SK-N-SH treated with all-trans-retinoic acid at 6 μM for 48 hours (cell line): ENCODE results near the gene PRKAG1.

Experiments
- ATAC-seq: fragments of 200-7000 bp; cut with Tn5 transposase; 3 replicates; pipeline ENCODE4 v1.9.1; 2020; ENCODE audit warnings: mild to moderate bottlenecking, moderate library complexity
- ARNTL ChIP-seq: fragments of 450-650 bp; formaldehyde crosslinking; IDR thresholded peaks from 2 replicates; pipeline ENCODE4 v1.5.0; 2020; ENCODE audit warnings: low read depth, mild to moderate bottlenecking, moderate library complexity, borderline replicate concordance
- BACH2 ChIP-seq: fragments of 250-450 bp; sonication (Bioruptor Pico); IDR thresholded peaks from 2 replicates; pipeline ENCODE4 v1.9.0; 2021; ENCODE audit warnings: mild to moderate bottlenecking, borderline replicate concordance
- CREB5 ChIP-seq: fragments of 250-450 bp; sonication (Bioruptor Pico); IDR thresholded peaks from 2 replicates; pipeline ENCODE4 v1.5.1; 2020; ENCODE audit warnings: low read depth, mild to moderate bottlenecking, moderate library complexity
- CSDC2 ChIP-seq: fragments of 250-450 bp; sonication (Bioruptor Pico); IDR thresholded peaks from 2 replicates; pipeline ENCODE4 v1.5.0; 2020; ENCODE audit warnings: mild to moderate bottlenecking, moderate library complexity
- ESRRG ChIP-seq: fragments of 250-450 bp; sonication (Bioruptor Pico); IDR thresholded peaks from 2 replicates; pipeline ENCODE4 v1.6.1; 2021; ENCODE audit warnings: mild to moderate bottlenecking
- GLIS3 ChIP-seq: fragments of 250-450 bp; sonication (Bioruptor Pico); IDR thresholded peaks from 2 replicates; pipeline ENCODE4 v1.5.0; 2020; ENCODE audit warnings: mild to moderate bottlenecking, moderate library complexity
- ISL1 ChIP-seq: fragments of 250-450 bp; sonication (Bioruptor Pico); IDR thresholded peaks from 2 replicates; pipeline ENCODE4 v2.1.2; 2022; ENCODE audit warnings: mild to moderate bottlenecking, moderate library complexity
- OSR1 ChIP-seq: fragments of 250-450 bp; sonication (Bioruptor Pico); IDR thresholded peaks from 2 replicates; pipeline ENCODE4 v1.8.0; 2022; ENCODE audit warnings: moderate library complexity, mild to moderate bottlenecking, inconsistent platforms
- PPARA ChIP-seq: fragments of 250-450 bp; sonication (Bioruptor Pico); IDR thresholded peaks from 2 replicates; pipeline ENCODE4 v1.5.0; 2020; ENCODE audit warnings: mild to moderate bottlenecking, borderline replicate concordance
- RARB ChIP-seq: fragments of 250-450 bp; sonication (Bioruptor Pico); IDR thresholded peaks from 2 replicates; pipeline ENCODE4 v1.8.0; 2021; ENCODE audit warnings: mild to moderate bottlenecking, moderate library complexity
- SNAI2 ChIP-seq: fragments of 250-450 bp; sonication (Bioruptor Pico); IDR thresholded peaks from 2 replicates; pipeline ENCODE4 v1.5.0; 2020; ENCODE audit warnings: mild to moderate bottlenecking, moderate library complexity
- TCF4 ChIP-seq: fragments of 250-450 bp; sonication (Bioruptor Pico); IDR thresholded peaks from 2 replicates; pipeline ENCODE4 v1.8.0; 2021; ENCODE audit warnings: mild to moderate bottlenecking, moderate library complexity, borderline replicate concordance
- TOX ChIP-seq: fragments of 250-450 bp; sonication (Bioruptor Pico); IDR thresholded peaks from 2 replicates; pipeline ENCODE4 v1.8.0; 2021; ENCODE audit warnings: mild to moderate bottlenecking, moderate library complexity, borderline replicate concordance
- TSHZ2 ChIP-seq: fragments of 250-450 bp; sonication (Bioruptor Pico); IDR thresholded peaks from 2 replicates; pipeline ENCODE4 v1.5.0; 2020; ENCODE audit warnings: mild to moderate bottlenecking, moderate library complexity
- ZC3H10 ChIP-seq: fragments of 250-450 bp; sonication (Bioruptor Pico); IDR thresholded peaks from 2 replicates; pipeline ENCODE4 v1.5.1; 2021; ENCODE audit warnings: mild to moderate bottlenecking, moderate library complexity
- ZFP3 ChIP-seq: fragments of 250-450 bp; sonication (Bioruptor Pico); IDR thresholded peaks from 2 replicates; pipeline ENCODE4 v1.5.0; 2020; ENCODE audit warnings: mild to moderate bottlenecking, moderate library complexity
- ZFP30 ChIP-seq: fragments of 450-650 bp; formaldehyde crosslinking; IDR thresholded peaks from 2 replicates; pipeline ENCODE4 v1.5.0; 2022; ENCODE audit warnings: mild to moderate bottlenecking, moderate library complexity
- ZNF565 ChIP-seq: fragments of 450-650 bp; formaldehyde crosslinking; conservative IDR thresholded peaks from 2 replicates; pipeline ENCODE4 v1.5.0; 2020; ENCODE audit warnings: low read depth, mild to moderate bottlenecking, moderate library complexity
- ZNF70 ChIP-seq: fragments of 450-650 bp; formaldehyde crosslinking; IDR thresholded peaks from 2 replicates; pipeline ENCODE4 v1.5.0; 2020; ENCODE audit warnings: mild to moderate bottlenecking, moderate library complexity
- ZNF8 ChIP-seq: fragments of 450-650 bp; formaldehyde crosslinking; IDR thresholded peaks from 2 replicates; pipeline ENCODE4 v1.5.0; 2020; ENCODE audit warnings: mild to moderate bottlenecking, moderate library complexity
- TF ChIP-seq, protein P1 (sequence below): fragments of 250-450 bp; sonication (Bioruptor Pico); IDR thresholded peaks from 2 replicates; pipeline ENCODE4 v1.8.0; 2021; ENCODE audit warnings: low read depth, mild to moderate bottlenecking, moderate library complexity, borderline replicate concordance
- TF ChIP-seq, protein P2 (sequence below): fragments of 250-450 bp; sonication (Bioruptor Pico); IDR thresholded peaks from 2 replicates; pipeline ENCODE4 v1.8.0; 2020; ENCODE audit warnings: mild to moderate bottlenecking, moderate library complexity, borderline replicate concordance

Gene PRKAG1

GRCh38 chr12:49055092-49055491 lies 36.5 kb upstream of the PRKAG1 start:
- TF ChIP-seq ZNF565: no peak
- no peak for TF ChIP-seq CREB5
- no peak for TF ChIP-seq ISL1 (CRISPR knock-in tag)
- no peak for TF ChIP-seq ESRRG
- TF ChIP-seq TCF4 (CRISPR knock-in tag): no peak
- TF ChIP-seq ZNF8 (CRISPR knock-in tag): no peak
- no peak for TF ChIP-seq TSHZ2 (CRISPR knock-in tag)
- no peak for TF ChIP-seq SNAI2 (CRISPR knock-in tag)
- TF ChIP-seq, protein P1, sequence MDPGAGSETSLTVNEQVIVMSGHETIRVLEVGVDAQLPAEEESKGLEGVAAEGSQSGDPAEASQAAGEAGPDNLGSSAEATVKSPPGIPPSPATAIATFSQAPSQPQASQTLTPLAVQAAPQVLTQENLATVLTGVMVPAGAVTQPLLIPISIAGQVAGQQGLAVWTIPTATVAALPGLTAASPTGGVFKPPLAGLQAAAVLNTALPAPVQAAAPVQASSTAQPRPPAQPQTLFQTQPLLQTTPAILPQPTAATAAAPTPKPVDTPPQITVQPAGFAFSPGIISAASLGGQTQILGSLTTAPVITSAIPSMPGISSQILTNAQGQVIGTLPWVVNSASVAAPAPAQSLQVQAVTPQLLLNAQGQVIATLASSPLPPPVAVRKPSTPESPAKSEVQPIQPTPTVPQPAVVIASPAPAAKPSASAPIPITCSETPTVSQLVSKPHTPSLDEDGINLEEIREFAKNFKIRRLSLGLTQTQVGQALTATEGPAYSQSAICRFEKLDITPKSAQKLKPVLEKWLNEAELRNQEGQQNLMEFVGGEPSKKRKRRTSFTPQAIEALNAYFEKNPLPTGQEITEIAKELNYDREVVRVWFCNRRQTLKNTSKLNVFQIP: no peak
- no peak for TF ChIP-seq GLIS3
- TF ChIP-seq, protein P2, sequence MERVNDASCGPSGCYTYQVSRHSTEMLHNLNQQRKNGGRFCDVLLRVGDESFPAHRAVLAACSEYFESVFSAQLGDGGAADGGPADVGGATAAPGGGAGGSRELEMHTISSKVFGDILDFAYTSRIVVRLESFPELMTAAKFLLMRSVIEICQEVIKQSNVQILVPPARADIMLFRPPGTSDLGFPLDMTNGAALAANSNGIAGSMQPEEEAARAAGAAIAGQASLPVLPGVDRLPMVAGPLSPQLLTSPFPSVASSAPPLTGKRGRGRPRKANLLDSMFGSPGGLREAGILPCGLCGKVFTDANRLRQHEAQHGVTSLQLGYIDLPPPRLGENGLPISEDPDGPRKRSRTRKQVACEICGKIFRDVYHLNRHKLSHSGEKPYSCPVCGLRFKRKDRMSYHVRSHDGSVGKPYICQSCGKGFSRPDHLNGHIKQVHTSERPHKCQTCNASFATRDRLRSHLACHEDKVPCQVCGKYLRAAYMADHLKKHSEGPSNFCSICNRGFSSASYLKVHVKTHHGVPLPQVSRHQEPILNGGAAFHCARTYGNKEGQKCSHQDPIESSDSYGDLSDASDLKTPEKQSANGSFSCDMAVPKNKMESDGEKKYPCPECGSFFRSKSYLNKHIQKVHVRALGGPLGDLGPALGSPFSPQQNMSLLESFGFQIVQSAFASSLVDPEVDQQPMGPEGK: no peak
- TF ChIP-seq RARB: no peak
- TF ChIP-seq CSDC2 (CRISPR knock-in tag): no peak
- no peak for TF ChIP-seq PPARA
- no peak for ATAC-seq

DNA sequence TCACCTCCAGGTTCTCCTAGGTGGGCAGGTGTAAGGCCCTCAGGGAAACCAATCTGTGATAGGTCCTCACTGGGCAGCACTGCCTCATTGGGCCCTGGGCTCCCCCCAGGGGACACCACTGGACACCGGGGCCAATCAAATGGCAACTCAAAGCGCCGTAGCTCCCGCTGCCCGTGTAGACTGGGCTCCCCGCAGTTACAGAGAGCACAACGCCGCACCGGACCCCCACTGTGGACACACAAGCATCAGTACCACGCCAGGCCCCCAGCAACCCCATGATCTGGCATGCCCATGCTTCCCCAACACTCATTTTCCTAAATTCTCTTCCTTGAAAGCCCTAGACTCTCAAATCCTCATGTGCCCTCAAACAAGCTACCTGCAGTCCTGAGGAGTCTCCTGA lies 35.9 kb upstream of the PRKAG1 start:
- ATAC-seq: no peak
- TF ChIP-seq ZNF70 (CRISPR knock-in tag) (no peak), ARNTL (CRISPR knock-in tag) (no peak), ZNF565 (no peak)
- TF ChIP-seq, all 23 proteins: peak for 0

DNA sequence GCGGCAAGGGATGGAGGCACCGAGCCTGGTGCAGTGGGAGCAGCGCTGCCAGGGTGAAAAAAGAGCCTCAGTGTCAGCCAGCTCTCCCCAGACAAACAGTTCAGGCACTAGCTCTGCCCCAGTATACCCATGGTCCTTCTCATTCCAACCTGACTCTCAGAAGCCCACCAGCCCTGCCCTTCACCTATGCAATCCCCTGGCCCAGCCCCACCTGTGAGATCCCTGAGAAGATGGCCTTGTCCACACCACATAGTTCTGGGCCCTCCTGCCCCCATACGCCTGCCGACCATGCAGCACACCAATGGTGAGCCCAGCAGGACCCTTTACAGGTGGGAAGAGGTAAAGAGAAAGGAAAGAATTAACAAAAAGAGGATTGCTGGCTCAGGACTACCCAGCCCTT lies 35.5 kb upstream of the PRKAG1 start:
- no peak for ATAC-seq
- TF ChIP-seq CREB5 (no peak), BACH2 (CRISPR knock-in tag) (no peak), TCF4 (CRISPR knock-in tag) (no peak), RARB (no peak), TOX (CRISPR knock-in tag) (no peak), ZFP3 (CRISPR knock-in tag) (no peak), ARNTL (CRISPR knock-in tag) (no peak), OSR1 (CRISPR knock-in tag) (no peak), ZFP30 (no peak), GLIS3 (no peak), ZNF70 (CRISPR knock-in tag) (no peak), ZC3H10 (CRISPR knock-in tag) (no peak), PPARA (no peak), ZNF8 (CRISPR knock-in tag) (no peak), ISL1 (CRISPR knock-in tag) (no peak)
